Endothelial cell (in vitro differentiated cells): ENCODE results near the gene KCNK7. TPM values are rescaled to one million over a fixed set of nuclear protein-coding genes. Genes with fewer than 3 reads are reported as not detected.

Experiments
- DNase-seq: peaks from one replicate; pipeline ENCODE4 v3.0.0; 2021; ENCODE audit warnings: low spot score
- H3K27ac Mint-ChIP-seq: one replicate; pipeline ENCODE4 v1.8.0; 2021; ENCODE audit warnings: mixed read lengths, inconsistent platforms; ENCODE audit not compliant: unreplicated experiment
- H3K27me3 Mint-ChIP-seq: one replicate; pipeline ENCODE4 v1.8.0; 2021; ENCODE audit warnings: mild to moderate bottlenecking, moderate library complexity, mixed read lengths, inconsistent platforms; ENCODE audit not compliant: unreplicated experiment
- H3K36me3 Mint-ChIP-seq: one replicate; pipeline ENCODE4 v1.8.0; 2021; ENCODE audit warnings: mild to moderate bottlenecking, low read depth, mixed read lengths, inconsistent platforms; ENCODE audit not compliant: unreplicated experiment
- H3K4me1 Mint-ChIP-seq: one replicate; pipeline ENCODE4 v1.8.0; 2021; ENCODE audit warnings: mild to moderate bottlenecking, mixed read lengths, inconsistent platforms; ENCODE audit not compliant: unreplicated experiment
- H3K4me3 Mint-ChIP-seq: one replicate; pipeline ENCODE4 v1.8.0; 2021; ENCODE audit warnings: mild to moderate bottlenecking, mixed read lengths, inconsistent platforms; ENCODE audit not compliant: unreplicated experiment
- H3K9me3 Mint-ChIP-seq: one replicate; pipeline ENCODE4 v1.8.0; 2021; ENCODE audit warnings: mixed read lengths, inconsistent platforms; ENCODE audit not compliant: unreplicated experiment
- total RNA-seq: library from RNA; stranded (reverse); fragmentation: NEBNext Ultra II Directional; extraction: Animal tissue kit (Norgen Biotek cat#: 25700); gene quantifications from one replicate; pipeline ENCODE4 v1.2.1, GENCODE V29; 2021; ENCODE audit not compliant: unreplicated experiment
- TF ChIP-seq, protein P1 (sequence below): fragments of 200-600 bp; sonication (generic); IDR thresholded peaks from one replicate; pipeline ENCODE4 v1.5.0; 2021; ENCODE audit warnings: antibody characterized with exemption; ENCODE audit not compliant: unreplicated experiment

The KCNK7 gene
- total RNA-seq, 1 donor from 2014 or later = 2.0 TPM

GRCh38 chr11:65625628-65626342 lies 30.2 kb upstream of the KCNK7 start:
- DNase-seq = peak; percentile 61
- no peaks in the 10 kb centered on the region for H3K9me3 Mint-ChIP-seq
- no peak overlapping the region for H3K4me3 Mint-ChIP-seq
- peaks cover 10% of the 10 kb centered on the region for H3K27me3 Mint-ChIP-seq
- no peaks in the 10 kb centered on the region for H3K4me1 Mint-ChIP-seq
- peaks cover 27% of the 10 kb centered on the region for H3K36me3 Mint-ChIP-seq
- H3K27ac Mint-ChIP-seq = no peak overlapping the region
- TF ChIP-seq, protein P1, sequence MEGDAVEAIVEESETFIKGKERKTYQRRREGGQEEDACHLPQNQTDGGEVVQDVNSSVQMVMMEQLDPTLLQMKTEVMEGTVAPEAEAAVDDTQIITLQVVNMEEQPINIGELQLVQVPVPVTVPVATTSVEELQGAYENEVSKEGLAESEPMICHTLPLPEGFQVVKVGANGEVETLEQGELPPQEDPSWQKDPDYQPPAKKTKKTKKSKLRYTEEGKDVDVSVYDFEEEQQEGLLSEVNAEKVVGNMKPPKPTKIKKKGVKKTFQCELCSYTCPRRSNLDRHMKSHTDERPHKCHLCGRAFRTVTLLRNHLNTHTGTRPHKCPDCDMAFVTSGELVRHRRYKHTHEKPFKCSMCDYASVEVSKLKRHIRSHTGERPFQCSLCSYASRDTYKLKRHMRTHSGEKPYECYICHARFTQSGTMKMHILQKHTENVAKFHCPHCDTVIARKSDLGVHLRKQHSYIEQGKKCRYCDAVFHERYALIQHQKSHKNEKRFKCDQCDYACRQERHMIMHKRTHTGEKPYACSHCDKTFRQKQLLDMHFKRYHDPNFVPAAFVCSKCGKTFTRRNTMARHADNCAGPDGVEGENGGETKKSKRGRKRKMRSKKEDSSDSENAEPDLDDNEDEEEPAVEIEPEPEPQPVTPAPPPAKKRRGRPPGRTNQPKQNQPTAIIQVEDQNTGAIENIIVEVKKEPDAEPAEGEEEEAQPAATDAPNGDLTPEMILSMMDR = peak; percentile 50

DNA sequence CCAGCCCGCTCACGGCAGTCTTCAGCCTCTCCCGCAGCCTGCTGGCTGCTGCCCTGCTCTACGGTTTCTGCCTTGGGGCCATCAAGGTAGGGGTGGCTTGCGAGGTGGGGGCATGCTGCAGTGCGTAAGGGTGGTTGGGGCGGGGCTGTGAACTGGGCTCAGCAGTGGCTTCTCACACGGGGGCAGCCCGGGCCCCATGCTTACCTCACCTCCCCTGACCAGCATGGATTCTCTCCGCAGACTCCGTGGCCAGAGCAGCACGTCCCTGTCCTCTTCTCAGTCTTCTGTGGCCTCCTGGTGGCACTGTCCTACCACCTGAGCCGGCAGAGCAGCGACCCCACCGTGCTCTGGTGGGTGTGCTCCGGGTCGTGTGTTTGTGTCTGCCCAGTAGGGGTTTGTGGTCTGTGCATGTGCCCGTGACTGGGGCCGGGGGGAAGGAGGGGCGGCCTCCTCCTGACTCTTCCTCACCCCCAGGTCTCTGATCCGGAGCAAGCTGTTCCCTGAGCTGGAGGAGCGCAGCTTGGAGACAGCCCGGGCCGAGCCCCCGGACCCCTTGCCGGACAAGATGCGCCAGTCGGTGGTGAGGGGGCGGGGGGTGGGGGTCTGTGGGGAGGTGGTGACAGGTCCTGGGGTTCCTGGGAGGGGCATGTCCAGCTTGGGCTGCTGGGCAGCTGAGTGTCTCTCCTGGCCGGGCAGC lies 29.5 kb upstream of the KCNK7 start:
- Mint-ChIP-seq H3K27ac (no peak overlapping the region), H3K4me1 (no peaks in the 10 kb centered on the region), H3K36me3 (peaks cover 27% of the 10 kb centered on the region), H3K27me3 (peaks cover 10% of the 10 kb centered on the region), H3K9me3 (no peaks in the 10 kb centered on the region), H3K4me3 (no peak overlapping the region)
- DNase-seq = no peak
- TF ChIP-seq, protein P1 = no peak

GRCh38 chr11:65623852-65624616 lies 28.4 kb upstream of the KCNK7 start:
- peaks cover 28% of the 10 kb centered on the region for H3K36me3 Mint-ChIP-seq
- H3K9me3 Mint-ChIP-seq = no peaks in the 10 kb centered on the region
- TF ChIP-seq, protein P1 = no peak
- no peak for DNase-seq
- no peaks in the 10 kb centered on the region for H3K4me1 Mint-ChIP-seq
- H3K27me3 Mint-ChIP-seq = peaks cover 12% of the 10 kb centered on the region
- H3K4me3 Mint-ChIP-seq = no peak overlapping the region
- no peak overlapping the region for H3K27ac Mint-ChIP-seq

DNA sequence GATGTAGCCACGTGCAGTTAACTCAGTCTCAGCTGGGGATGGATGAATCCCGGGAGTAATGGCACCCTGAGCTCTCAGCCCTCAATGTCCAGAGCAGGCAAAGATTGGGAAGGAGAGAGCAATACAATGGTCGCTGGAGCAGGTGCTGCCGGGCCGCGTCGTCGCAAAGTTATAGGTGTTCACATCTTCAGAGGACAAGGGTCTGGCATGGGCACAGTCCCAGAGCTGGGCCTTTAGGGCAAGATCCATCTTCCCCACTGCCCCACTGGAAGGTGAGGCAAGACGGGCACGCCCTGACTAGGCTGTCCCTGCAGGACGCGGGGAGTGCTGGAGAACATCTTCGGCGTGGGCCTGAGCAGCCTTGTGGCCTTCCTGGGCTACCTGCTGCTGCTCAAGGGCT lies 27.6 kb upstream of the KCNK7 start:
- Mint-ChIP-seq H3K36me3 (peaks cover 32% of the 10 kb centered on the region), H3K27ac (no peak overlapping the region), H3K27me3 (peaks cover 12% of the 10 kb centered on the region), H3K9me3 (no peaks in the 10 kb centered on the region), H3K4me3 (no peak overlapping the region), H3K4me1 (no peaks in the 10 kb centered on the region)
- DNase-seq = no peak
- TF ChIP-seq, protein P1 = no peak
